Psoas muscle (tissue), 8 donors: ENCODE results near the gene KCNJ15. TPM values are rescaled to one million over a fixed set of nuclear protein-coding genes. Genes with fewer than 3 reads are reported as not detected.

ENCODE experiments used
- ATAC-seq, 4 donors: fragments of 200-7000 bp; cut with Tn5 transposase; one replicate each; pipeline ENCODE4 v1.9.1; 2020; ENCODE audit warnings: moderate library complexity in 3 of 4, mild to moderate bottlenecking in 2 of 4
- DNase-seq, 2 donors: peaks; one replicate each; pipeline ENCODE4 v3.0.0-alpha.2; 2020
- H3K27ac ChIP-seq: fragments of 200-600 bp; one replicate; pipeline ENCODE4 v1.8.0; 2022
- H3K27me3 ChIP-seq, 3 donors: fragments of 200-600 bp in 1 of 3; one replicate each; pipeline versions ENCODE4 v1.6.1 to v1.8.0; 2013 to 2022; ENCODE audit warnings: low read length in 2 of 3, mild to moderate bottlenecking in 2 of 3, moderate library complexity in 1 of 3; ENCODE audit not compliant: insufficient read depth in 3 of 3
- H3K36me3 ChIP-seq, 2 donors: fragments of 200-600 bp in 1 of 2; one replicate each; pipeline versions ENCODE4 v1.6.1 to v1.8.0; 2013 to 2022; ENCODE audit warnings: low read depth in 1 of 2, mild to moderate bottlenecking in 1 of 2, moderate library complexity in 1 of 2; ENCODE audit not compliant: insufficient read depth in 1 of 2
- H3K4me1 ChIP-seq: fragments of 200-600 bp; one replicate; pipeline ENCODE4 v1.8.0; 2022
- H3K4me3 ChIP-seq: fragments of 200-600 bp; one replicate; pipeline ENCODE4 v1.8.0; 2022; ENCODE audit warnings: mild to moderate bottlenecking
- H3K9me3 ChIP-seq: fragments of 200-600 bp; one replicate; pipeline ENCODE4 v1.8.0; 2022
- WGBS, 3 donors: extraction: QIAGEN DNeasy Blood & Tissue Kit; methylation state at CpG; one replicate each; pipeline versions ENCODE4 v1.1.6 to v1.1.7; 2013; 5-methylcytosine and 5-hydroxymethylcytosine counted together
- intact Hi-C, 2 donors: fragments of 100-400 bp; cut with DNase I; formaldehyde crosslinking; loops; one replicate each; pipeline versions ENCODE4 v1.11.0 to v1.14.2; 2022
- polyA plus RNA-seq, 3 donors: library from polyadenylated mRNA; stranded (reverse); fragments of 200-250 nt; gene quantifications; one replicate each; pipeline ENCODE4 v1.2.3, GENCODE V29; 2013
- total RNA-seq, 4 donors: library from RNA; stranded (reverse); fragmentation: NEBNext Ultra II Directional in 2 of 4; extraction: Animal tissue kit (Norgen Biotek cat#: 25700) in 2 of 4; gene quantifications; one replicate each; pipeline versions ENCODE4 v1.2.1 to v1.2.4, GENCODE V29; 2021 to 2023
- TF ChIP-seq, protein P1 (sequence below): fragments of 200-600 bp; IDR thresholded peaks from one replicate; pipeline ENCODE4 v1.8.0; 2022; ENCODE audit warnings: antibody characterized with exemption
- donor health status: healthy with polysubstance abuse.
- donor health status: DM: no; HTN: no; CAD: no; lungs with moderate emphysema.
- donor health status: Bipolar disorder and iron deficiency.
- donor health status: healthy.
- donor health status: DM: yes; HTN: yes; CAD: no.
- donor health status: DM: no; HTN: no; CAD: no.
- donor health status: DM: no; HTN: no; CAD: no.
- donor health status: DM: yes; HTN: yes; CAD: no.

KCNJ15 gene
- total and polyA plus RNA-seq, 7 donors: 0.04 to 1.0 (median 0.16) TPM

DNA sequence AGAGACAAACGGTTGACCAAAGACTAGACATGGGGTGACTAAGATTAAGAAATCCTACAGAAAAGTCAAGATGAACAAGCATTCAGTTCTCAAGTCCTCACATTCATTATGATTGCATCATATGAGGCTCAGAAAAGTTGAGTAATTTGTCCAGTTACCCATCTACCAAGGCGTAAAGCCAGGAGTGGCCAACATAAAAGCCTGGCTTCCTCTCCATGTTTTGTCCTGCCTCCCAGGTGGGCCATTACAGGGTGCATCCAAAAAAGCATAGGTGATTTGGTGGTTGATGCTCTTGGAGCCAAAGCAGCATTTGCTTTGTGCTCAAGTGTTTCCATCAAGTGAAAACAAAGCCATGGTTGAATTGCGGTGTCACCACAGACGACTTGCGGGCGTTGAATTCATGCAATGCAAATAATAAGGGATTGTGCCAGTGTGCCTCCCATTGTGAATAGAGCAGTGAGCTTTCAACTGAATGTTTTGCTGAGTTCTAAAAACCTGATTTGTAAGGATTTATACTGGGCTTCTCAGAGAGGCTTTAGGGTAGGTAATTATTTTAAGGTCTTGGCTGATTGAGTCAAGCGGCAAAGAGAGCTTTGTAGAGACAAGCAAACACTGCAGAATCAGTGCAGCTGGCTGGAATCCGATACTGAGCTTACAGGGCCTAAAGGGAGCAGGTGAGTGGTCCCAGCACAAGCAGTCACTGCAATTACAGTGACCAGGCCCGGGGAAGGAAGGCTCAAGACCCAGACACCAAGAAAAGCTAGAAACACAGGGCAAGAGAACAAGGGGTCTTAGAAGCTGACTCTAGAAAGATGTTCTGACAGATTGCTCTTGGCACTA is 54.1 kb downstream of the KCNJ15 start:
- 82 to 88% (median 87%) methylated on average over 9 of the region's 9 CpGs for WGBS, 3 donors
- intact Hi-C loops: no loop called here
- H3K9me3 ChIP-seq: no peaks in the 10 kb centered on the region
- H3K27me3 ChIP-seq: peaks cover 0 to 4% (median 0%) of the 10 kb centered on the region in 3 donors
- no peaks in the 10 kb centered on the region for H3K4me1 ChIP-seq
- no peak overlapping the region for H3K27ac ChIP-seq
- DNase-seq (no peak), ATAC-seq (no peak)
- H3K36me3 ChIP-seq: no peaks in the 10 kb centered on the region
- TF ChIP-seq, protein P1, sequence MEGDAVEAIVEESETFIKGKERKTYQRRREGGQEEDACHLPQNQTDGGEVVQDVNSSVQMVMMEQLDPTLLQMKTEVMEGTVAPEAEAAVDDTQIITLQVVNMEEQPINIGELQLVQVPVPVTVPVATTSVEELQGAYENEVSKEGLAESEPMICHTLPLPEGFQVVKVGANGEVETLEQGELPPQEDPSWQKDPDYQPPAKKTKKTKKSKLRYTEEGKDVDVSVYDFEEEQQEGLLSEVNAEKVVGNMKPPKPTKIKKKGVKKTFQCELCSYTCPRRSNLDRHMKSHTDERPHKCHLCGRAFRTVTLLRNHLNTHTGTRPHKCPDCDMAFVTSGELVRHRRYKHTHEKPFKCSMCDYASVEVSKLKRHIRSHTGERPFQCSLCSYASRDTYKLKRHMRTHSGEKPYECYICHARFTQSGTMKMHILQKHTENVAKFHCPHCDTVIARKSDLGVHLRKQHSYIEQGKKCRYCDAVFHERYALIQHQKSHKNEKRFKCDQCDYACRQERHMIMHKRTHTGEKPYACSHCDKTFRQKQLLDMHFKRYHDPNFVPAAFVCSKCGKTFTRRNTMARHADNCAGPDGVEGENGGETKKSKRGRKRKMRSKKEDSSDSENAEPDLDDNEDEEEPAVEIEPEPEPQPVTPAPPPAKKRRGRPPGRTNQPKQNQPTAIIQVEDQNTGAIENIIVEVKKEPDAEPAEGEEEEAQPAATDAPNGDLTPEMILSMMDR: no peak
- no peak overlapping the region for H3K4me3 ChIP-seq

DNA sequence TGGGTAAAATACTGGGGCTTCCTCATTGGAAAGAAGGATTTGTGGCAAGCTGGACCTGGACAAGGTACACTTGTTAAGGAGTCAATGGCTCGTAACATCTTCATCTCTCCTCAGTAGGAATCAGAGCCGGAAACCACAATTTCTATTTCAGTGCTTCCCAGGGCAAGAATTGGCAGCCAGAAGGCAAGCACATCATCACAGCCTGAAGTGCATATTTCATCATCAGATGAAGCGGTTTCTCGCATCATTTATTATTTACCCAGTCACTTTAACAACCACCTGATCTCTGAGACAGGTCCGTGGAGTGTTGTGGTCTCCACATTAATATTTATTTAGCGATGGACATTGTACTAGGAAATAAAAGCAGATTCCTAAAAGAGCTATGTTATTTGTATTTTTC is 55.0 kb downstream of the KCNJ15 start:
- Histone ChIP-seq H3K27me3 (peaks cover 0 to 4% (median 0%) of the 10 kb centered on the region in 3 donors), H3K4me1 (no peaks in the 10 kb centered on the region), H3K36me3 (no peaks in the 10 kb centered on the region), H3K4me3 (no peak overlapping the region), H3K9me3 (no peaks in the 10 kb centered on the region), H3K27ac (no peak overlapping the region)
- ATAC-seq: no peak
- no peak for DNase-seq
- TF ChIP-seq, protein P1: no peak
- 92 to 95% (median 94%) methylated on average over 6 of the region's 6 CpGs for WGBS, 3 donors
- intact Hi-C loops: no loop called here

DNA sequence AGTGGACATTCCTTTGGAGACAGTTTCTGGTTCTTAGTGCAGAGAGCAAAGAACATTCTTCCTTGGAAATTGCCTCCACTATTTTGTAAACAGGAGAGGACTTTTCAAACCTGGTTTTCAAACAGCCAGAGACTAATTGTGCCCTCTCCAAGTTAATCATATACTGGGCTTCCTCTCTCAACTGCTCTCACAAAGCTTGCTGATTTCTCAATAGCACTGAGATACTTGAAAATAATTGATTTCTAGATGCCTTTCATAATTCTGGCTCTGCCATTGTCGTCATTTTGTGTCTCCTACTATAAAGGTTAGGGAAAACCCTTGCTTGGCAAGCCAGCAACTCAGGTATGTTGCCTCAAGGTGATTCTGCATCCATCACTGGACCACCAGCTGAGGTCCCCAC is 56.0 kb downstream of the KCNJ15 start:
- DNase-seq: no peak
- H3K27ac ChIP-seq: no peak overlapping the region
- H3K27me3 ChIP-seq: peaks cover 0 to 4% (median 0%) of the 10 kb centered on the region in 3 donors
- H3K9me3 ChIP-seq: no peaks in the 10 kb centered on the region
- no peak overlapping the region for H3K4me3 ChIP-seq
- intact Hi-C loops: no loop called here
- H3K4me1 ChIP-seq: no peaks in the 10 kb centered on the region
- TF ChIP-seq, protein P1: no peak
- no peak for ATAC-seq
- H3K36me3 ChIP-seq: no peaks in the 10 kb centered on the region
- 87 to 88% (median 87%) methylated on average over 1 of the region's 1 CpG for WGBS, 3 donors

DNA sequence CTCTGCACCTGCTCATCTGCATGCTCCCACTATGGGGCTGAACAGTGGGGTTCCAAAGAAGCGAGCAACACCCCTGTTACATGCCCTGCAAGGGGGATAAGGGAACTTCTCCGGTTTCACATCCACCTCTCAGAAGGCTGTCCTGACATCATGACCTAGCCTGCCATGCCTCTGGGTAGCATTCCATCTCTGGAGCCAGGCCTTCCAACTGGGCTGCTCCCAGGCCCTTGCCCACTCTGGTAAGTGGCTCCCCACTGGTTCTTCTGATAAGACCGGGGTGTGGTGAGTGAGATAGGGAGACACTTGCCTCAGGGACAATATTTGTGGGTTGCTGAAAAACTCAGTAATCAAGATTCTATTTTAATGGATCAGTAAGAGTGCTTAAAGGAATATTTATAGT is 57.8 kb downstream of the KCNJ15 start:
- Histone ChIP-seq H3K36me3 (no peaks in the 10 kb centered on the region), H3K4me3 (no peak overlapping the region), H3K4me1 (no peaks in the 10 kb centered on the region), H3K27ac (no peak overlapping the region), H3K27me3 (peaks cover 0 to 4% (median 0%) of the 10 kb centered on the region in 3 donors), H3K9me3 (no peaks in the 10 kb centered on the region)
- ATAC-seq: no peak
- DNase-seq: no peak
- 89 to 92% (median 89%) methylated on average over 3 of the region's 3 CpGs for WGBS, 3 donors
- TF ChIP-seq, protein P1: no peak
- intact Hi-C loops: no loop called here
